Testis (tissue), 3 donors: ENCODE measurements around the gene CCDC178. TPM values are rescaled to one million over a fixed set of nuclear protein-coding genes. Genes with fewer than 3 reads are reported as not detected.

ENCODE experiments used
- DNase-seq: peaks from one replicate; pipeline ENCODE4 v3.0.0-alpha.2; 2019
- H3K27ac ChIP-seq, 2 donors: fragments of 200-600 bp; sonication (generic); one replicate each; pipeline ENCODE4 v1.5.1; 2019
- H3K27me3 ChIP-seq: fragments of 200-600 bp; sonication (generic); one replicate; pipeline ENCODE4 v1.5.1; 2019
- H3K36me3 ChIP-seq: fragments of 200-600 bp; sonication (generic); one replicate; pipeline ENCODE4 v1.5.1; 2017; ENCODE audit warnings: low read depth; ENCODE audit errors: missing control alignments
- H3K4me1 ChIP-seq: fragments of 200-600 bp; sonication (generic); one replicate; pipeline ENCODE4 v1.5.1; 2019
- H3K4me3 ChIP-seq, 2 donors: fragments of 200-600 bp; sonication (generic); one replicate each; pipeline ENCODE4 v1.5.1; 2017 to 2019
- H3K9me3 ChIP-seq: fragments of 200-600 bp; sonication (generic); one replicate; pipeline ENCODE4 v1.5.1; 2017
- POLR2A ChIP-seq: fragments of 450-650 bp; IDR thresholded peaks from one replicate; pipeline ENCODE4 v1.6.1; 2017; ENCODE audit warnings: antibody characterized with exemption, mild to moderate bottlenecking, moderate library complexity
- WGBS, 2 donors: methylation state at CpG; one replicate each; pipeline ENCODE4 v1.1.5; 2018; 5-methylcytosine and 5-hydroxymethylcytosine counted together
- intact Hi-C: fragments of 100-400 bp; cut with DNase I; formaldehyde crosslinking; loops from one replicate; pipeline ENCODE4 v1.15.1; 2023; ENCODE audit warnings: low total_unique reads
- polyA plus RNA-seq: library from polyadenylated mRNA; stranded (reverse); fragments of 350-450 nt; fragmentation: Illumina TruSeq; extraction: RNeasy Lipid Tissue Mini Kit (QIAGEN cat#74804); gene quantifications from one replicate; pipeline ENCODE4 v1.2.3, GENCODE V29; 2014; ENCODE audit warnings: low read depth, low replicate concordance; ENCODE audit not compliant: insufficient read depth
- total RNA-seq, 2 donors: library from RNA; depleted of rRNA; stranded (reverse); fragments of >200 nt; gene quantifications; one replicate each; pipeline ENCODE4 v1.2.3, GENCODE V29; 2016
- TF ChIP-seq, protein P1 (sequence below), 3 experiments: fragments of 450-650 bp in 2 of 3; fragments of 200-600 bp in 1 of 3; sonication (generic) in 1 of 3; IDR thresholded peaks; one replicate each; pipeline ENCODE4 v1.5.1; 2016 to 2019; ENCODE audit warnings: antibody characterized with exemption in 3 of 3, mild to moderate bottlenecking in 2 of 3, moderate library complexity in 1 of 3

The CCDC178 gene
- total and polyA plus RNA-seq, 3 donors from 2014 or later = 8.6 to 17.5 (median 10.2) TPM

DNA sequence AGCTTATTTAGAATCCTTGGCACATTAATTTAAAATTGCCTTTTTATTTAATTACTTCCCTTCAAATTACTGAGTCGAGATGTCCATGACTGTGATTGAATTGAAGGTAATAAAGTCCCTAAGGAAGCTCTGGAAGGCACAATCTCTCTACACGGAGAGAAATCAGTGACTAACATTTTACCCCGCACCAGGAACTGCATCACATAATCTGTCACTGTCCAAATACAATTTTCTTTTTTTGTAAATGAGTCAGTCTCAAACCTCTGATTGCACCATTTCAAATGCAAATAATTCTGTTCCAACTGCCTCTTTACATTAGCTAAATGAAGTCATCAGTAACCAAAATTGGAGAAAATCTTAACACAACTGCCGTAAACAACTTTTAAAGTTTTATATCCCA is 311.9 kb downstream of the CCDC178 start:
- H3K27me3 ChIP-seq = no peaks in the 10 kb centered on the region
- H3K27ac ChIP-seq = no peak overlapping the region
- DNase-seq = no peak
- intact Hi-C loops = no loop called here
- TF ChIP-seq, protein P1, sequence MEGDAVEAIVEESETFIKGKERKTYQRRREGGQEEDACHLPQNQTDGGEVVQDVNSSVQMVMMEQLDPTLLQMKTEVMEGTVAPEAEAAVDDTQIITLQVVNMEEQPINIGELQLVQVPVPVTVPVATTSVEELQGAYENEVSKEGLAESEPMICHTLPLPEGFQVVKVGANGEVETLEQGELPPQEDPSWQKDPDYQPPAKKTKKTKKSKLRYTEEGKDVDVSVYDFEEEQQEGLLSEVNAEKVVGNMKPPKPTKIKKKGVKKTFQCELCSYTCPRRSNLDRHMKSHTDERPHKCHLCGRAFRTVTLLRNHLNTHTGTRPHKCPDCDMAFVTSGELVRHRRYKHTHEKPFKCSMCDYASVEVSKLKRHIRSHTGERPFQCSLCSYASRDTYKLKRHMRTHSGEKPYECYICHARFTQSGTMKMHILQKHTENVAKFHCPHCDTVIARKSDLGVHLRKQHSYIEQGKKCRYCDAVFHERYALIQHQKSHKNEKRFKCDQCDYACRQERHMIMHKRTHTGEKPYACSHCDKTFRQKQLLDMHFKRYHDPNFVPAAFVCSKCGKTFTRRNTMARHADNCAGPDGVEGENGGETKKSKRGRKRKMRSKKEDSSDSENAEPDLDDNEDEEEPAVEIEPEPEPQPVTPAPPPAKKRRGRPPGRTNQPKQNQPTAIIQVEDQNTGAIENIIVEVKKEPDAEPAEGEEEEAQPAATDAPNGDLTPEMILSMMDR (IDR thresholded peaks at IDR 0.05) = no peak
- no peak for TF ChIP-seq POLR2A
- WGBS, 2 donors = 82 to 85% methylated on average over 4 of the region's 4 CpGs
- H3K4me1 ChIP-seq = no peaks in the 10 kb centered on the region
- H3K4me3 ChIP-seq = no peak overlapping the region
- no peaks in the 10 kb centered on the region for H3K9me3 ChIP-seq
- no peaks in the 10 kb centered on the region for H3K36me3 ChIP-seq

DNA sequence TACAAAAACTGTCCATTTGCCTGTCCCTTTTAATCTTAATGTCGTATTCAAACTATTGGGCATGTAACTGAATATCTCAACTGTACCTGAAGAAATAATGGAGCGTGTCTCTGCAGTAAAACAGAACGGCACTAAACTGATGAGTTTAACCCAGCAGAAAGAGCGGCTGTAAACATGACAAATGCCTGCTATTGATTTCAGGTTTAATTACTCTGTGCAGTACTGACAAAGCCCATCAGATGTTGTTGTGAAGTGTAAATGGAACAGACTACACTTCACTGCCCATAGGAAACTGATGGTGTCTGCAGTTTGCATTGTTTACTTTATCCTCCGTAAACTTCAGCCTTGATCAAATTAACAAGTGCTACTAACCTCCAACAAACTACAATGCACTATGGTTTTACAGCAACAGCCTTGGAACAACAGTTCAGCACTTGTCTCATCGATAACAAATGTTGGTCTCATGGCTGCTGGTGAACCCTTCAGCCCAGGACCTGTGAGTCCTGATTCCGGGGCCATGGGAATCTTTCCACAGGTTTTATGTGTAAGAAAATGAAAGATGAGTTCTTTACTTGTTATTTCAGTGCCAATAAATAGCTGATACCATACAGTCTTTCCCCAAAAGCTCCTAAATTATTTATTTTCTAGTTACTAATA is 316.5 kb downstream of the CCDC178 start:
- no peak for TF ChIP-seq POLR2A
- TF ChIP-seq, protein P1 (IDR thresholded peaks at IDR 0.05) = no peak
- no peak for DNase-seq
- intact Hi-C loops = no loop called here

DNA sequence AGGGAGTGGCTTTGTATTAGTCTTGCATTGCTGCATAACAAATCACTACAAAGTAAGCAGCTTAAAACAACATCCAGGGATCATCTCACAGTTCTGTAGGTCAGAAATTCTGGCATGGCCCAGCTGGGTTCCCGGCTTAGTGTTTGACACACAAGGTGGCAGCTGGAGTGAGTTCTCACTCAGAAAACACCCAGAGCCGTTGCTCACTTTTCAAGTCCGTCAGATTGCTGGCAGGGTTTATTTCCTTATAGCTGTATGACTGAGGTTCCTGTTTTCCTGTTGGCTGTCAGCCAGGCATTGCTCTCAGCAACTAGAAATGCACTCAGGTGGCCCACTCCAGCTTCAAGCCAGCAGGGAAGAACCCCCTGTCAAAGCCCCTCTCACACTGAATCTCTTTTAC is 324.1 kb downstream of the CCDC178 start:
- 37 to 63% methylated on average over 3 of the region's 3 CpGs for WGBS, 2 donors
- H3K27me3 ChIP-seq = no peaks in the 10 kb centered on the region
- TF ChIP-seq, protein P1 (IDR thresholded peaks at IDR 0.05) = no peak
- no peak for TF ChIP-seq POLR2A
- no peaks in the 10 kb centered on the region for H3K9me3 ChIP-seq
- no peaks in the 10 kb centered on the region for H3K36me3 ChIP-seq
- DNase-seq = no peak
- H3K4me3 ChIP-seq = no peak overlapping the region
- intact Hi-C loops = no loop called here
- no peaks in the 10 kb centered on the region for H3K4me1 ChIP-seq
- H3K27ac ChIP-seq = no peak overlapping the region

More for the DNA sequence above, 316.5 kb downstream of the CCDC178 start:
- no peaks in the 10 kb centered on the region for H3K36me3 ChIP-seq
- H3K27ac ChIP-seq = no peak overlapping the region
- no peaks in the 10 kb centered on the region for H3K9me3 ChIP-seq
- H3K27me3 ChIP-seq = no peaks in the 10 kb centered on the region
- 76 to 82% methylated on average over 7 of the region's 7 CpGs for WGBS, 2 donors
- H3K4me3 ChIP-seq = no peak overlapping the region
- H3K4me1 ChIP-seq = no peaks in the 10 kb centered on the region

DNA sequence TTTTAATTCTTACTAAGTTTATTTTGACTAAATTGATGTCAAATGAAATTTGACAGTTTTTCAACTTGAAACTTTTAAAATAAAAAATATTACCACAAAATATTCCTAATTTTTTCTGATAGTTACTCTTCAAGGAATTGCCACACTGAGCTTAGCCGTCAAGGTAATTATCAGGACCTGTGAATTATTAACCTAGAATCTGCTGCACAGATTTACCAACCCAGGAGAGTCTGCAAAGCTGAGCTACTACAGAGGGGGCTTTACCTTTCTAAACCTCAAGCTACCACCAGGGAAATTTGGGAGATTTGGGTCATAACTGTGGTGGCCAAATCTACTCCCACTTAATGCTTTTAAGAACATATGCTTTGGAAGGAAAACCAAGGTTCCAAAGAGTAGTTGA is 324.6 kb downstream of the CCDC178 start:
- H3K27me3 ChIP-seq = no peaks in the 10 kb centered on the region
- no peaks in the 10 kb centered on the region for H3K4me1 ChIP-seq
- intact Hi-C loops = no loop called here
- TF ChIP-seq POLR2A = no peak
- TF ChIP-seq, protein P1 (IDR thresholded peaks at IDR 0.05) = no peak
- H3K27ac ChIP-seq = no peak overlapping the region
- no peak for DNase-seq
- H3K9me3 ChIP-seq = no peaks in the 10 kb centered on the region
- WGBS, 2 donors = 88 to 89% methylated on average over 1 of the region's 1 CpG
- no peaks in the 10 kb centered on the region for H3K36me3 ChIP-seq
- H3K4me3 ChIP-seq = no peak overlapping the region

DNA sequence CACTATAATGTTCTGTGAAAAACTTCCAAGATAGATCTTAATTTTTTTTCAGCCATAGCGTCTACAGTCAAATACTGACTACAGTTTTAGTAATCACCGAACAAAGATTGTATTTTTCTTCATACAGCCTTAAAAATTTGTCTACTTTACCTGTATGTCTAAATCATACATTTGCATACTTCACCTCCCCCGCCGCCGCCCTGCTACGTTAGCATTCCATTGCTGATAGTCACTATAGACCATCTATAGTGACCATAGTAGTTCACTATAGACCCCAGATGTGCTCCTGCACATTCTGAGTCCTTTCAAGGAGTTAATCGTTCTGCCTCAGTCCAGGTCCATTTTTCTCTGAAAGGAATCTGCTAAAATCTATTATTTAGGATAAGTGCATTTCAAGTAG is 325.0 kb downstream of the CCDC178 start:
- WGBS, 2 donors = 93 to 97% methylated on average over 7 of the region's 7 CpGs
- Histone ChIP-seq H3K27me3 (no peaks in the 10 kb centered on the region), H3K36me3 (no peaks in the 10 kb centered on the region), H3K27ac (no peak overlapping the region), H3K4me1 (no peaks in the 10 kb centered on the region), H3K4me3 (no peak overlapping the region), H3K9me3 (no peaks in the 10 kb centered on the region)
- intact Hi-C loops = no loop called here
- TF ChIP-seq POLR2A = no peak
- TF ChIP-seq, protein P1 (IDR thresholded peaks at IDR 0.05) = no peak
- no peak for DNase-seq
